ENCODE results near the gene NCK2. TPM values are rescaled to one million over a fixed set of nuclear protein-coding genes. Genes with fewer than 3 reads are reported as not detected.

Gene NCK2
- total and polyA plus RNA-seq, 2 of the 4 experiments (the other 2 are of a cell fraction), result 15.8 to 22.2 TPM

GRCh38 chr2:105904938-105905337 is 160.2 kb downstream of the NCK2 start:
- no peaks in the 10 kb centered on the region for H3K9me1 ChIP-seq (ENCODE audit: insufficient read depth, low read length)

More at GRCh38 chr2:105904938-105905337, 160.2 kb downstream of the NCK2 start:
- WGBS, 2 experiments (ENCODE audit: extremely low coverage in 2 of 2, insufficient read length in 1 of 2), result no CpG with 5 or more reads among the region's 2 CpGs
- Histone ChIP-seq H3K9ac (ENCODE audit: low read depth, low read length) (no peak overlapping the region), H3K36me3 (ENCODE audit: control insufficient read depth, insufficient read depth, low read length) (no peaks in the 10 kb centered on the region), H3K79me1 (ENCODE audit: low read depth in 1 of 2, low read length in 2 of 2) (no peaks in the 10 kb centered on the region), H2AK5ac (ENCODE audit: low read depth, low read length) (no peak overlapping the region), H4K8ac (ENCODE audit: low read depth in 2 of 2, low read length in 2 of 2) (no peak overlapping the region), H3K18ac (ENCODE audit: low read depth, low read length) (no peak overlapping the region), H2AK9ac (replicated peaks; ENCODE audit: low read depth, low read length, poor library complexity) (no peak overlapping the region), H3K14ac (replicated peaks; ENCODE audit: low read depth, low read length) (no peak overlapping the region), H2BK120ac (ENCODE audit: low read depth, low read length) (no peak overlapping the region), H3K4me3 (ENCODE audit: insufficient read depth, low read depth, low read length) (no peak overlapping the region), H3K27me3 (ENCODE audit: control insufficient read depth, insufficient read depth, low read length) (peaks cover 2% of the 10 kb centered on the region; the same call in 1 of the 2 replicates), H3K4me1 (ENCODE audit: control insufficient read depth, insufficient read depth, low read length) (no peaks in the 10 kb centered on the region), H4K5ac (ENCODE audit: low read depth, low read length) (no peak overlapping the region), H3K23ac (ENCODE audit: low read depth, low read length) (no peak overlapping the region), H3K4ac (ENCODE audit: low read depth, low read length) (no peak overlapping the region), H2BK15ac (ENCODE audit: low read depth, low read length) (no peak overlapping the region), H2BK5ac (ENCODE audit: low read depth, low read length, poor library complexity, severe bottlenecking) (no peak overlapping the region), H3K4me2 (ENCODE audit: low read depth, low read length) (no peak overlapping the region), H4K91ac (ENCODE audit: insufficient read depth, low read depth, low read length) (no peak overlapping the region), H3K56ac (ENCODE audit: extremely low read depth, insufficient read depth, low read length) (no peak overlapping the region), H4K20me1 (ENCODE audit: insufficient read depth, low read length) (no peaks in the 10 kb centered on the region), H3K27ac (ENCODE audit: insufficient read depth, low read length) (no peak overlapping the region), H3K9me3 (ENCODE audit: control insufficient read depth, insufficient read depth, low read length) (no peaks in the 10 kb centered on the region), H2BK20ac (ENCODE audit: low read depth, low read length) (no peak overlapping the region), H2AFZ (replicated peaks; ENCODE audit: low read length, poor library complexity) (no peak overlapping the region)
- in situ Hi-C loops (cut with MboI; ENCODE audit: low sequenced_read_pairs), result no loop called here
- intact Hi-C loops (cut with micrococcal nuclease), result no loop called here
- ChIA-PET CTCF (no interaction called here), POLR2A (ENCODE audit: unreplicated experiment) (no interaction called here)
- no peak for DNase-seq
- TF ChIP-seq RCOR1 (IDR thresholded peaks at IDR 0.05; ENCODE audit: insufficient replicate concordance, low read length) (no peak), BHLHE40 (IDR thresholded peaks at IDR 0.05; ENCODE audit: low read depth, low read length) (no peak), MXI1 (IDR thresholded peaks at IDR 0.05; ENCODE audit: borderline replicate concordance, low read depth, low read length) (no peak), POLR2A (IDR thresholded peaks at IDR 0.05; ENCODE audit: low read depth, low read length) (no peak), RAD21 (IDR thresholded peaks at IDR 0.05; ENCODE audit: low read length) (no peak), MAZ (IDR thresholded peaks at IDR 0.05; ENCODE audit: borderline replicate concordance, low read depth, low read length) (no peak), ELK1 (IDR thresholded peaks at IDR 0.05; ENCODE audit: borderline replicate concordance, low read depth, low read length) (no peak), MAFK (IDR thresholded peaks at IDR 0.05; ENCODE audit: low read depth, low read length) (no peak), USF2 (IDR thresholded peaks at IDR 0.05; ENCODE audit: low read depth, low read length) (no peak), RFX5 (IDR thresholded peaks at IDR 0.05; ENCODE audit: low read depth, low read length) (no peak), CTCF (conservative IDR thresholded peaks at IDR 0.05; ENCODE audit: low read depth, low read length) (no peak), FOS (IDR thresholded peaks at IDR 0.05; ENCODE audit: low read depth, low read length) (no peak), NFE2L2 (IDR thresholded peaks at IDR 0.05; ENCODE audit: low read depth, low read length) (no peak), CHD1 (IDR thresholded peaks at IDR 0.05; ENCODE audit: low read depth, low read length) (no peak), CEBPB (IDR thresholded peaks at IDR 0.05; ENCODE audit: low read depth, low read length) (no peak)
- no TSS peak for BruUV-seq (replicated peaks)
- ATAC-seq (ENCODE audit: low read depth), result no peak
- dilution Hi-C loops (cut with HindIII; ENCODE audit: low sequenced_read_pairs, unreplicated experiment), result no loop called here

Measured in IMR-90 (cell line).